ENCODE measurements around the gene ZSCAN25.
"Not testable (repeated sequence)": the region's sequence is repeated elsewhere in the genome, so short reads cannot be mapped to it uniquely, and the experiment has no call there.

The ZSCAN25 gene

GRCh38 chr7:99616359-99617191 is at the start of gene ZSCAN25:
Gene ZSCAN25, plus strand, starts transcription at chr7:99616946. Its CDS starts 2,661 bp downstream, at chr7:99619607.
- DNase-seq, result peak; percentile 88 to 89

- DNase-seq, result not testable (repeated sequence)
Observed at GRCh38 chr7:99568770-99569169, 48.0 kb upstream of the ZSCAN25 start.

- DNase-seq, result no peak
Observed at GRCh38 chr7:99571768-99572167, 45.0 kb upstream of the ZSCAN25 start.

- no peak for DNase-seq
Observed at GRCh38 chr7:99573257-99573656, 43.5 kb upstream of the ZSCAN25 start.

- no peak for DNase-seq
Observed at GRCh38 chr7:99576251-99576650, 40.5 kb upstream of the ZSCAN25 start.

GRCh38 chr7:99579281-99579955 is 37.3 kb upstream of the ZSCAN25 start:
- DNase-seq, result no peak

GRCh38 chr7:99579956-99580777 is 36.6 kb upstream of the ZSCAN25 start:
- no peak for DNase-seq

- DNase-seq, result not testable (repeated sequence)
Observed at GRCh38 chr7:99580778-99581332, 35.9 kb upstream of the ZSCAN25 start.

- no peak for DNase-seq
Observed at GRCh38 chr7:99588868-99589267, 27.9 kb upstream of the ZSCAN25 start.

GRCh38 chr7:99594948-99595745 is 21.6 kb upstream of the ZSCAN25 start:
- DNase-seq, result no peak

- no peak for DNase-seq
Observed at GRCh38 chr7:99596408-99596955, 20.3 kb upstream of the ZSCAN25 start.

GRCh38 chr7:99597762-99598501 is 18.8 kb upstream of the ZSCAN25 start, which contains the start of gene TMEM225B:
Gene TMEM225B, plus strand, starts transcription at chr7:99598267. Its CDS starts 6,122 bp downstream, at chr7:99604389.
- no peak for DNase-seq

- no peak for DNase-seq
Observed at GRCh38 chr7:99599836-99600235, 16.9 kb upstream of the ZSCAN25 start.

GRCh38 chr7:99601656-99602310 is 15.0 kb upstream of the ZSCAN25 start:
- DNase-seq, result no peak

GRCh38 chr7:99605527-99605926 is 11.2 kb upstream of the ZSCAN25 start:
- no peak for DNase-seq

- no peak for DNase-seq
Observed at GRCh38 chr7:99606531-99606930, 10.2 kb upstream of the ZSCAN25 start.

GRCh38 chr7:99607548-99607947 is 9.2 kb upstream of the ZSCAN25 start:
- DNase-seq, result no peak

- DNase-seq, result no peak
Observed at GRCh38 chr7:99614495-99614894, 2.3 kb upstream of the ZSCAN25 start.

- no peak for DNase-seq
Observed at GRCh38 chr7:99615989-99616358, 772 bp upstream of the ZSCAN25 start.

- no peak for DNase-seq
Observed at GRCh38 chr7:99617192-99617781, 541 bp downstream of the ZSCAN25 start.
